RWPE2 (cell line): ENCODE results near the gene ENC1.

Experiments used
- ATAC-seq: fragments of 200-7000 bp; cut with Tn5 transposase; 3 replicates; pipeline ENCODE4 v1.9.1; 2021; ENCODE audit warnings: low read depth
- DNase-seq: peaks from one replicate; pipeline ENCODE4 v3.0.0-alpha.2; 2020; ENCODE audit warnings: low spot score
- H3K27ac ChIP-seq: fragments of 450-650 bp; 2 replicates; pipeline ENCODE4 v1.5.1; 2017; ENCODE audit warnings: mild to moderate bottlenecking; ENCODE audit not compliant: poor library complexity, severe bottlenecking
- H3K27me3 ChIP-seq: fragments of 250-450 bp; sonication (Bioruptor Pico); 2 replicates; pipeline ENCODE4 v1.5.1; 2021; ENCODE audit warnings: mild to moderate bottlenecking, moderate library complexity; ENCODE audit not compliant: insufficient read depth, poor library complexity, severe bottlenecking
- H3K36me3 ChIP-seq: fragments of 250-450 bp; sonication (Bioruptor Pico); 2 replicates; pipeline ENCODE4 v1.5.1; 2020; ENCODE audit warnings: low read depth, mild to moderate bottlenecking, moderate library complexity
- H3K4me1 ChIP-seq: fragments of 250-450 bp; sonication (Bioruptor Pico); 2 replicates; pipeline ENCODE4 v1.5.1; 2021; ENCODE audit warnings: mild to moderate bottlenecking, moderate library complexity; ENCODE audit not compliant: insufficient read depth, poor library complexity, severe bottlenecking
- H3K4me3 ChIP-seq: fragments of 250-450 bp; sonication (Bioruptor Pico); 2 replicates; pipeline ENCODE4 v1.5.1; 2021; ENCODE audit warnings: mild to moderate bottlenecking, moderate library complexity; ENCODE audit not compliant: severe bottlenecking
- H3K9me3 ChIP-seq: fragments of 250-450 bp; sonication (Bioruptor Pico); 2 replicates; pipeline ENCODE4 v1.5.1; 2021; ENCODE audit warnings: mild to moderate bottlenecking, moderate library complexity; ENCODE audit not compliant: severe bottlenecking
- TF ChIP-seq, protein P1 (sequence below): fragments of 450-650 bp; IDR thresholded peaks from one replicate; pipeline ENCODE4 v1.5.1; 2017; ENCODE audit warnings: mild to moderate bottlenecking, moderate library complexity; ENCODE audit not compliant: poor library complexity, severe bottlenecking

ENC1 gene

DNA sequence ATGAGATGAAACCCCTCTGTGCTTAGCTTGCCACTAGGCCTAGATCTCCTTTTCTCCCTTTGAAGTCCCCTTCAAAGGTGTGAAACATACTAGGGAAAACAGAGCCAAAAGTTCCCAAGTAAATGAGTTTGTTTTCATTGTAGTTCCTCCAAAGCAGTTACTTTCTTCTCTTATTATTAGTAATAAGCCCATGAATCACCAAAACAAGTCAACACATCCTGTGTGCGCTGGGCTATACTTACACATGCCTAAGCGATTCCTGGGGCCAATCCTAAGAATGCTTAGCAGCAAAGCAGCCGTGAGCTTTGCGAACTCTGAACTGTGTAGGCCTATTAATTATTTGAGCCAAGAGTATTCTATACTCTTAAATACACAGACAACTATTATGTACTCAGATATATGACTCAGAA, 7.6 kb downstream of the ENC1 start:
- Histone ChIP-seq H3K4me1 (peaks cover 52% of the 10 kb centered on the region), H3K9me3 (no peaks in the 10 kb centered on the region), H3K27me3 (no peaks in the 10 kb centered on the region), H3K36me3 (peaks cover 78% of the 10 kb centered on the region), H3K27ac (peak overlapping the region; percentile 93), H3K4me3 (no peak overlapping the region)
- DNase-seq: no peak
- ATAC-seq: peak; percentile 75
- TF ChIP-seq, protein P1, sequence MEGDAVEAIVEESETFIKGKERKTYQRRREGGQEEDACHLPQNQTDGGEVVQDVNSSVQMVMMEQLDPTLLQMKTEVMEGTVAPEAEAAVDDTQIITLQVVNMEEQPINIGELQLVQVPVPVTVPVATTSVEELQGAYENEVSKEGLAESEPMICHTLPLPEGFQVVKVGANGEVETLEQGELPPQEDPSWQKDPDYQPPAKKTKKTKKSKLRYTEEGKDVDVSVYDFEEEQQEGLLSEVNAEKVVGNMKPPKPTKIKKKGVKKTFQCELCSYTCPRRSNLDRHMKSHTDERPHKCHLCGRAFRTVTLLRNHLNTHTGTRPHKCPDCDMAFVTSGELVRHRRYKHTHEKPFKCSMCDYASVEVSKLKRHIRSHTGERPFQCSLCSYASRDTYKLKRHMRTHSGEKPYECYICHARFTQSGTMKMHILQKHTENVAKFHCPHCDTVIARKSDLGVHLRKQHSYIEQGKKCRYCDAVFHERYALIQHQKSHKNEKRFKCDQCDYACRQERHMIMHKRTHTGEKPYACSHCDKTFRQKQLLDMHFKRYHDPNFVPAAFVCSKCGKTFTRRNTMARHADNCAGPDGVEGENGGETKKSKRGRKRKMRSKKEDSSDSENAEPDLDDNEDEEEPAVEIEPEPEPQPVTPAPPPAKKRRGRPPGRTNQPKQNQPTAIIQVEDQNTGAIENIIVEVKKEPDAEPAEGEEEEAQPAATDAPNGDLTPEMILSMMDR: no peak

DNA sequence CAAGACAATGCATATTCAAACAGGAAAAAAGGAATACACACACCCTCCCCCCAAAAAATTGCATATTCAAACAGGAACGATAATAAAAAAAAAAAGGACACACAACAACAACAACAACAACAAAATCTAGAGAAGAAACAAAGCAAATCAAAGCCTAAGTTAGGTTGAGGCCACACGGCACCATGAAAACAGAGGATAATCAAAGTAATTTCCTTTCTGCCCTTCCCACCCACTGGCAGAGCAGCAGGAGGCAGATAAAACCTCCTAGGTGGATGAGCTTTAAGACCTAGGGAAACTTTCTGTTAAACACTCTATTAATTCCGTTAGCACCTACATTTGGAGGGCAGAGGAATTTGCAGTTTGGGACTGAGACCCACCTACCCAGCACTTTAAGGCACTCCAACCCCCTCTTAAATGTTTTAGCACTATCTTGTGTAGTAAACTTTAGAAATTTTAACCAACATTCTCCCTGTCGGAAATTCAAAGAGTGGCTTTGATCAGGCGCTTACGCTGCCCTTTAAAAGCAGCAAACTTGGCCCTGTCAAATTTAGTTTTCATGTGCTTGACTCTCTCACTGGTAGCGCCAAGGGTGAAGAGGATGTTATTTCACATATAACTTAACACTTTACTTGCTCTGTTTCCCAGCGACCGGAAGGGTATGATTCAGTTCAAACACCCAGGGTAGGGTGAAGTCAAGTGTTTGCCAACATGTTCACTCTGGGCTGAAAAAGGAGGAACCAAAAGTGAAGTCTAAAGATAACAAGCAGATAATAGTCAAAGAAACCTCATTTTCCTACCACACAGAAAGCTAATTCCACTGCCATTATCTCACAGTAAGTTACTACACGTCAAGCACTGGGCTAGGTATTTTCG, 9.2 kb downstream of the ENC1 start:
- no peak for DNase-seq
- H3K4me3 ChIP-seq: no peak overlapping the region
- H3K4me1 ChIP-seq: peaks cover 43% of the 10 kb centered on the region
- peak; percentile 55 for ATAC-seq
- peaks cover 71% of the 10 kb centered on the region for H3K36me3 ChIP-seq
- H3K27ac ChIP-seq: peak overlapping the region; percentile 93
- TF ChIP-seq, protein P1: no peak
- H3K9me3 ChIP-seq: no peaks in the 10 kb centered on the region
- H3K27me3 ChIP-seq: no peaks in the 10 kb centered on the region

DNA sequence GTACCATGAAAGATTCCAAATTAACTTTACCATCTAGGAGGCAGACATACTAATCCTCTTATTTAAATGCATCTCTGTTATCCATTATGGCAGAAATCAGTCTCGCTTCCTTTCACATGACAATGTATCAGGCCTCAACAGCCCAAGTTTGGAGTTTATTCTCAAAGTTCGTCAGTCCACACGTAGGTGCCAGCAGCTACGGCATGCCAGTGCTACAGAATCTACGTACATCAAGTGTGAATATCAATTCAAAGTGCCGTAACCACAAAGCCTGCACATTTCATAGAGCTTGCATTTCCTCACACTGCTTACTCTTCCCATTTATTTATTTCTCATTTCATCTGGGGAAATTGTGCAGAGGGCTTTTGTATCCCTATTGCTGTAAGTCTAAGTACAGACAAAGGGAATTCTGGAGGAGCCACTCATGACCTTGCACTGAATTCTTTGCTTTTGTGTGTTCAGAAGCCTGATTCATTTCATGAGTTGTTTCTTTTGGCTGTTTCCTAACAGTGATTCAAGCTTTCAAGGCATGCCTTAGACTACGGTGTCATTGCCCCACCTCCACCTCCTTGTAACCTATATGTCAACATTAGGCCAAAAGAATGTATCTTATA, 10.0 kb downstream of the ENC1 start:
- no peaks in the 10 kb centered on the region for H3K27me3 ChIP-seq
- ATAC-seq: peak; percentile 69
- H3K4me3 ChIP-seq: no peak overlapping the region
- TF ChIP-seq, protein P1: no peak
- no peaks in the 10 kb centered on the region for H3K9me3 ChIP-seq
- DNase-seq: no peak
- H3K36me3 ChIP-seq: peaks cover 63% of the 10 kb centered on the region
- peaks cover 49% of the 10 kb centered on the region for H3K4me1 ChIP-seq
- peak overlapping the region; percentile 93 for H3K27ac ChIP-seq

DNA sequence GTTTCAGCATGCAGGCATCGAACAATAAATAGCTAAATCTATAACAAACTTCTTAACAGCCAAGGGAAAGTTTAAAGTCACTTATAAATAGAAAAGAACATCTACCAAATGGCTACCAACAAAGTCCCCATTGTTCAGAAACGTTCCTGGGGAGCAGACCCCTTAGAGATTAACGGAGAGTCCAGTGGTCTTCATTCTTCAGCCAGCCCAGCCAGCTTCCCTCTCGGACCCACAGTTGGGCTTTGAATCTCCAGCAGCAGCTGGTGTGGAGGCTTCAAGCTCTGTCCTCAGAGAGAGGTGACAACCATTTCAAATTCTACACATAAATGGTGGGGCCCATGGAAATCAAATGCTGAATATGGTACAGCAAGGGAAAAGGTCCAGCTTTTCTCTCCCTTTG, 11.2 kb downstream of the ENC1 start:
- no peaks in the 10 kb centered on the region for H3K27me3 ChIP-seq
- H3K36me3 ChIP-seq: peaks cover 51% of the 10 kb centered on the region
- H3K27ac ChIP-seq: no peak overlapping the region
- H3K4me3 ChIP-seq: no peak overlapping the region
- TF ChIP-seq, protein P1: no peak
- DNase-seq (no peak), ATAC-seq (no peak)
- H3K4me1 ChIP-seq: peaks cover 60% of the 10 kb centered on the region
- no peaks in the 10 kb centered on the region for H3K9me3 ChIP-seq
